Sigmoid colon (tissue), 4 donors: ENCODE measurements around the gene ENTHD1.

Experiments
- CTCF ChIP-seq, 4 experiments: fragments of 450-650 bp in 3 of 4; fragments of 200-600 bp in 1 of 4; IDR thresholded peaks; one replicate each; pipeline ENCODE4 v1.5.1; 2016 to 2019; ENCODE audit warnings: antibody characterized with exemption in 4 of 4, mild to moderate bottlenecking in 3 of 4, moderate library complexity in 2 of 4
- EP300 ChIP-seq, 4 donors: sonication (generic); formaldehyde crosslinking; IDR thresholded peaks; one replicate each; pipeline ENCODE4 v1.6.1; 2017; ENCODE audit warnings: antibody characterized with exemption in 4 of 4
- POLR2A ChIP-seq, 2 donors: fragments of 450-650 bp; IDR thresholded peaks; one replicate each; pipeline ENCODE4 v1.6.1; 2016; ENCODE audit warnings: antibody characterized with exemption in 2 of 2, mild to moderate bottlenecking in 2 of 2, moderate library complexity in 2 of 2

GRCh38 chr22:39712081-39712480 is 181.5 kb downstream of the ENTHD1 start:
- TF ChIP-seq CTCF (IDR thresholded peaks at IDR 0.05) = no peak
- TF ChIP-seq POLR2A (IDR thresholded peaks at IDR 0.05) = no peak
- TF ChIP-seq EP300 (IDR thresholded peaks at IDR 0.05) = no peak
